LNCaP clone FGC (cell line): ENCODE data around the gene ATP5MK.

Experiments
- DNase-seq: peaks from one replicate; pipeline ENCODE4 v3.0.0-alpha.2; 2011; ENCODE audit warnings: low read depth
- H3K4me3 ChIP-seq: 2 replicates; pipeline ENCODE4 v1.5.1; 2011; ENCODE audit warnings: mild to moderate bottlenecking, low read depth, low read length, control low read depth
- TF ChIP-seq, protein P1 (sequence below): IDR thresholded peaks from 2 replicates; pipeline ENCODE4 v1.5.1; 2012; ENCODE audit warnings: mild to moderate bottlenecking; ENCODE audit not compliant: control insufficient read depth, insufficient read depth; ENCODE audit errors: extremely low read depth

Gene ATP5MK

DNA sequence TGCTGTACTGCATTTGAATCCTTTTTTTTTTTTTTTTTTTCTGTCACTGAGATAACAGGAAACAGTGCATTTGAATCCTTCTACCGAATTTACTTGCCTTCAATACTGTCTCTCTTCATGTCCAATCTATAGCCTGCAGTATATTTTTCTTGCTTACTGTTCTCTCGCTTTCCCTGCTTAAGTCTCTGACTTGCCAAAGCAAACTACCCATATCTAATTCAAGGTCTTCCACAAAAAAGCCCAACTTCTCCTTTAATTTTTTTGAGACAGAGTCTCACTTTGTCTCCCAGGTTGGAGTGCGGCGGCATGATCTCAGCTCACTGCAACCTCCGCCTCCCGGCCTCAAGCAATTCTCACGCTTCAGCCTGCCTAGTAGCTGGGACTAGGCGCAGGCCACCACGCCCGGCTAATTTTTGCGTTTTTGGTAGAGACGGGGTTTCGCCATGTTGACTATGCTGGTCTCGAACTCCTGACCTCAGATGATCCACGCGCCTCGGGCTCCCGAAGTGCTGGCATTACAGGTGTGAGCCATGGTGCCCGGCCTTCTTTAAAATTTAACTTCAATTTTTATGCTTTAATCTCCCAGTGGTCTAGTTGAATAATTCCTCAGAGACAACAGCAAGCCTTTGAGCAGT lies 1.0 kb upstream of the ATP5MK start:
- H3K4me3 ChIP-seq: peak overlapping the region; percentile 95
- DNase-seq: no peak
- TF ChIP-seq, protein P1, sequence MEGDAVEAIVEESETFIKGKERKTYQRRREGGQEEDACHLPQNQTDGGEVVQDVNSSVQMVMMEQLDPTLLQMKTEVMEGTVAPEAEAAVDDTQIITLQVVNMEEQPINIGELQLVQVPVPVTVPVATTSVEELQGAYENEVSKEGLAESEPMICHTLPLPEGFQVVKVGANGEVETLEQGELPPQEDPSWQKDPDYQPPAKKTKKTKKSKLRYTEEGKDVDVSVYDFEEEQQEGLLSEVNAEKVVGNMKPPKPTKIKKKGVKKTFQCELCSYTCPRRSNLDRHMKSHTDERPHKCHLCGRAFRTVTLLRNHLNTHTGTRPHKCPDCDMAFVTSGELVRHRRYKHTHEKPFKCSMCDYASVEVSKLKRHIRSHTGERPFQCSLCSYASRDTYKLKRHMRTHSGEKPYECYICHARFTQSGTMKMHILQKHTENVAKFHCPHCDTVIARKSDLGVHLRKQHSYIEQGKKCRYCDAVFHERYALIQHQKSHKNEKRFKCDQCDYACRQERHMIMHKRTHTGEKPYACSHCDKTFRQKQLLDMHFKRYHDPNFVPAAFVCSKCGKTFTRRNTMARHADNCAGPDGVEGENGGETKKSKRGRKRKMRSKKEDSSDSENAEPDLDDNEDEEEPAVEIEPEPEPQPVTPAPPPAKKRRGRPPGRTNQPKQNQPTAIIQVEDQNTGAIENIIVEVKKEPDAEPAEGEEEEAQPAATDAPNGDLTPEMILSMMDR: no peak

DNA sequence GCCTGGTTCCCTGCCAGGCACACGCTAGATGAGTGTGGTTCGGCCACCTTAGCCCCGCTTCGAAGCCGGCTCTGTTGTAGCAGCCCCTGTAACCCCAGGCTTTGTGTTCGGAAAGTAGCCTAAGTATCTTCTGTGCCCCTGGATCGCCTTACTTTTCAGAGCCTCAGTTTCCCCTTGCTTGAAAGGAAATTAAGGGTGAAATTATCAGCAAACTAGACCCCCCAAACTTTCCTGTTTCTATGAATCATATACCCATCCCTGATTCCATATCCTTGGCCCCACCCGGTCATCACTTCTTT lies 463 bp upstream of the ATP5MK start:
- H3K4me3 ChIP-seq: peak overlapping the region; percentile 95
- TF ChIP-seq, protein P1: no peak
- no peak for DNase-seq

DNA sequence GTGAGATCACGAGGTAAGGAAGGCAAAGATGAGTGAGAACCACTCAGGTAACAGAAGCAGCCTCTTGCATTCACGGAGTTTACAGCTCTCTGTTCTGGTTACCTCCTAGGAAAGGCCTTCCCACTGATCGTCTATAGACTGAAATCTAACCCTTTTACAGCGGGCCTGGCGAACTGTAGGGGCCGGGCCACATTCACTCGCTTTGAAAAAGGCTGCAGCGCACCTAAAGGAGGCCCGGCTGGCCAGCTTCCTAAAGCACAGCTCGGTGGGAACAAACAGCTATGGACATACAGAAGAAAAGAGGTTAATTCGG lies 565 bp downstream of the ATP5MK start:
- TF ChIP-seq, protein P1: no peak
- peak overlapping the region; percentile 95 for H3K4me3 ChIP-seq
- no peak for DNase-seq

DNA sequence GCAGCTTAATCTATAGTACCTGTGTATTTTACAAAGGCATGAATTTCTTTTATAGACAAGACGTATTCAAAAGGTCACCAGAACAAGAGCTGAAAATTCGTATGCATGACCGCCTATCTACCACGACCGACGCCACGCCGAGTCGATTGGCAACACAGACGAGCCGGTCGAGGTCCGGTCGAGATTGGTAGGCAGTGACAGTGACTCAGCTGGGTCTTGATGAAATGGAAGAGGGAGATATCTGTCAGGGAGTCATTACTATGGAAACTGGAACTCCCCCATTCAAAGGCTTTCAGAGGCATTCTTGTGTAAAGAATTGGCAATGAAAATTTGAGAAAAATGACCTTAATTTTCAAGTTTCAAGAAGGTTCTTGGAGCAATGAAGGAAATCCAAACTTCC lies 2.1 kb downstream of the ATP5MK start:
- no peak for DNase-seq
- no peak overlapping the region for H3K4me3 ChIP-seq
- TF ChIP-seq, protein P1: no peak

DNA sequence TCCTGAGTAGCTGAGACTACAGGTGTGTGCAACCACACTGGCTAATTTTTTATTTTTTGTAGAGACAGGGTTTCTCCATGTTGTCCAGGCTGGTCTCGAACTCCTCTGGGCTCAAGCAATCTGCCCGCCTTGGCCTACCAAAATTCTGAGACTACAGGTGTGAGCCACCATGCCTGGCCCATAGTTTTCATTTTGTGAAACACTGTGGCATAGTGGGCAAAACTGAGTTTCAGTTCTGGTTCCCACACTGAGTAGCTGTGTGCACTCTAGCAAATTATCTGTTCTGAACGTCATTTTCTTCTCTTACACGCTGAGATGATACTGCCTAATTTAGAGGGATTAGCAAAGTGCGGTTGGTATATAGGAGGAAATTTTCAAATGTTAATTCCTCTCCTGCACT lies 13.5 kb downstream of the ATP5MK start:
- H3K4me3 ChIP-seq: no peak overlapping the region
- TF ChIP-seq, protein P1: no peak
- no peak for DNase-seq

DNA sequence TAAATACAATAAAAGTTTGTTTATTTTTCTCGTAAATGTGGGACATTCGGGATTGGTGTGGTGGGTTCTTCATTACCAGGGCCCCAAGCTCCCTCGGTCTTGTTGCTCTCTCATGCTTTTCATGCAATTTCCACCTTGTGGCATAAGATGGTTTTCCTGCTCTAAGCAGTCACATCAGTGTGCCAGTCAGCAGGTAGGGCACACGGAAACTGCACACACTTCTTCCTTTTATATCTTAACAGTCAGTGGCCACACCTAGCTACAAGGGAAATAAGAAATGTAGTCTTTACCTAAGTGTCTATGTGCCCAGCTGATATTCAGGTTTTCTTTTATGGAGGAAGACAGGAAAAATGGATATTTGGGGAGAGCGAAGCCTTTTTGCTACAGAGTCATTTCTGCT lies 22.0 kb downstream of the ATP5MK start:
- TF ChIP-seq, protein P1: no peak
- DNase-seq: no peak
- no peak overlapping the region for H3K4me3 ChIP-seq

DNA sequence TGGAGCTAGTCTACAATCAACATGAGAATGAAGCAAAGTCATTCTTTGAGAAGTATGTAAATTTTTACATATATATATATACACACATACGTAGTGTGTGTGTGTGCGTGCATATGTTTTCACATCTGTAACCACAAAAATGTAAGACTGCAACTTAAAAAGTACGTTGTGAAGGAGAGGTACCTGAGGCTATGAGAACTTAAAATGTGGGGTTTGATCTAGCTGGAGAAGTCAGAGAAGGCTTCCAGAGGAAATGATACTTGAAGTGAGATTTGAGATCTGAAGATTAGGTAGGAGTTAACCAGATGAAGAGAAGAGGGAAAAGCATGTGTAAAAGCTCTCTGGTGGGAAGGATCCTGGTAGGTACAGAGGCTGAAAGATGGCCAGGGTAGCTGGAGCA lies 22.7 kb downstream of the ATP5MK start:
- DNase-seq: no peak
- TF ChIP-seq, protein P1: no peak
- no peak overlapping the region for H3K4me3 ChIP-seq
